Retinal pigment epithelial cell (primary cell): ENCODE results near the gene KRT74.

ENCODE experiments used
- DNase-seq: peaks from one replicate; pipeline ENCODE4 v3.0.0-alpha.2; 2010; ENCODE audit warnings: low read depth
- H3K4me3 ChIP-seq: 2 replicates; pipeline ENCODE4 v1.5.1; 2011; ENCODE audit warnings: mild to moderate bottlenecking, low read length, control low read depth, moderate library complexity
- TF ChIP-seq, protein P1 (sequence below): conservative IDR thresholded peaks from 2 replicates; pipeline ENCODE4 v1.5.1; 2011; ENCODE audit warnings: low read depth, low read length, control low read depth, inconsistent platforms

KRT74 gene

DNA sequence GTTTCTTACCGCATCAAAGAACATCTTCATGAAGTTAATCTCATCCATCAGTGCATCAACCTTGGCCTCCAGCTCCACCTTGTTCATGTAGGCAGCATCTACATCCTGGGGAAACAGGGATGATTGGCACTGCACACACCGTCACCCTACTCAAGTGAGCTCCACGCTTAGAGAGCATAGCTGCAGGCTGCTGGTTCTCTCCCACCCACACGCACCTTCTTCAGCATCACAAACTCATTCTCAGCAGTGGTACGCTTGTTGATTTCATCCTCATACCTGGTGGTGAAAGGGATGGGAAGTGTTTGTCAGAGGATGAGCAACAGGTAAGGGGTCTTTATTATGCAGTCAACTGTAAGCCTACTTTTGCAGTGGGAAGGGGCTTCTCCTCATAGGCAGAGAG, 55.8 kb downstream of the KRT74 start:
- TF ChIP-seq, protein P1, sequence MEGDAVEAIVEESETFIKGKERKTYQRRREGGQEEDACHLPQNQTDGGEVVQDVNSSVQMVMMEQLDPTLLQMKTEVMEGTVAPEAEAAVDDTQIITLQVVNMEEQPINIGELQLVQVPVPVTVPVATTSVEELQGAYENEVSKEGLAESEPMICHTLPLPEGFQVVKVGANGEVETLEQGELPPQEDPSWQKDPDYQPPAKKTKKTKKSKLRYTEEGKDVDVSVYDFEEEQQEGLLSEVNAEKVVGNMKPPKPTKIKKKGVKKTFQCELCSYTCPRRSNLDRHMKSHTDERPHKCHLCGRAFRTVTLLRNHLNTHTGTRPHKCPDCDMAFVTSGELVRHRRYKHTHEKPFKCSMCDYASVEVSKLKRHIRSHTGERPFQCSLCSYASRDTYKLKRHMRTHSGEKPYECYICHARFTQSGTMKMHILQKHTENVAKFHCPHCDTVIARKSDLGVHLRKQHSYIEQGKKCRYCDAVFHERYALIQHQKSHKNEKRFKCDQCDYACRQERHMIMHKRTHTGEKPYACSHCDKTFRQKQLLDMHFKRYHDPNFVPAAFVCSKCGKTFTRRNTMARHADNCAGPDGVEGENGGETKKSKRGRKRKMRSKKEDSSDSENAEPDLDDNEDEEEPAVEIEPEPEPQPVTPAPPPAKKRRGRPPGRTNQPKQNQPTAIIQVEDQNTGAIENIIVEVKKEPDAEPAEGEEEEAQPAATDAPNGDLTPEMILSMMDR = no peak
- DNase-seq = no peak
- no peak overlapping the region for H3K4me3 ChIP-seq

DNA sequence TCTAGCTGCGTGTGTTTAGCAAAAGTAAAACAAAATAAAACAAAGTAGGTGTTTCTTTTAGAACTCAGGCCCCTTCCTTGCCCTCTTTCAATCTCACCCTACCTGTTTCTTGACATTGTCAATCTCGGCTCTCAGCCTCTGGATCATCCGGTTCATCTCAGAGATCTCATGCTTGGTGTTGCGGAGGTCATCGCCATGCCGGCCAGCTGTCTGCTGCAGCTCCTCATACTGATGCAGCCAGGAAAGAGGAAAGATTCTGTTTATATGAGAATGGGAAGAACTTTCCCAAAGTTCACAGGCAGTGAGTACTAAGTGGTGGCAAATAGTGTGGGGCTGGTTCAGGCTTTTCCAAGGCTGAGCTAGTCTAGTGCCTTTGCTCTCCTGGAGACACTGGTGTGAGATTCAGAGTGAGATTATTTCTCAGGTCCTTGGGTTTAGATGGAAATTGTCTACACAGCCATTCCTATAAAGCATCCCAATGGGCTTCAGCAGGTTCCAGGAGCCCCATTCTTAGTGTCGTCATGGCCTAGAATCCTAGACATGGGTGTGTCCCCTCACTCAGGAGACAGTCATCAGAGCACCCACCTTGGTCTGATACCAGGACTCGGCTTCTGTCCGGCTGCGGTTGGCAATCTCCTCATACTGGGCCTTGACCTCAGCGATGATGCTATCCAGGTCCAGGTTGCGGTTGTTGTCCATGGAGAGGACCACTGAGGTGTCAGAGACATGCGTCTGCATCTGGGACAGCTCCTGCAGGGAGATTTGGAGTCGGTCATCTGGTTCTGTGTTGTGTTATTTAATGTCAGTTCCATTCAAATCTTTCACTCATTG, 56.4 kb downstream of the KRT74 start:
- no peak overlapping the region for H3K4me3 ChIP-seq
- TF ChIP-seq, protein P1 = no peak
- DNase-seq = no peak

DNA sequence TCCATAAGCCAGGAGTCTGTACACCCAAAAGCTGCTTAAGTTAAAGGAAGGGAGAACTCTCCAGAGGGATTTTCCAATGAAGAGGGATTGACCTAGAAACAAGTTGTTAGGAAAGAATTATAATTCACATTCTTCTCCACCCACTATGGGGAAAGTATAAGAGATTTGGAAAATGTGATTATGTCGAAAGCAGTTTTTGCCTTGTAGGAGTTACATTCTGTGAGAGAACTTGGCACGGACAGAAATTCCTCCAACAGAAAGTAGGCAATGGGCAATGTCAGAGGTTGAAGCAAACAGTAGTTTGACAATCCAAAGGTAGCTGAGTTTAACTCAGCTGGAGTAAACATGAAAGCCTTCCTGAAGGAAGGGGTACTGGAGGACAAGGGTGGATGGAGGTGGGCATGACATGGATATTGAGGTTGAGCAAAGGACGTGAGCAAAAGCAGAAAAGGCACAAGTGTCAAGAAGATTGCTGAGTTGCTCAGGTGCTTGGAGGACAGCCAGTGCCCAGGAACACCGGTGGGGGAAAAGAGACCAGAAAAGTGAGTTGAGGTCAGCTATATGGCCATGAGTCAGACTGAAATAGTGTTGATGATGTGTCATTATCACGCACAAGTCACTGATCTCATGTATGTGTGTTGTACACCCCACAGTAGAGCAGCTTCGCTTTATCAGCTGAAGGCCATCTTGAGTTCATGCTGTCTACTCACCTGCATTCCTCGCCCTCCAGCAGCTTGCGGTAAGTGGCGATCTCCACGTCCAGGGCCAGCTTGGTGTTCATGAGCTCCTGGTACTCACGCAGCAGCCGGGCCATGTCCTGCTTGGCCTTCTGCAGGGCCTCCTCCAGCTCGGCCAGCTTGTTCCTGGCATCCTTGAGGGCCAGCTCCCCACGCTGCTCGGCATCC, 57.5 kb downstream of the KRT74 start:
- no peak for DNase-seq

More for the DNA sequence above, 57.5 kb downstream of the KRT74 start:
- H3K4me3 ChIP-seq = no peak overlapping the region
- TF ChIP-seq, protein P1 = no peak
